DOHH2 (cell line): ENCODE results near the gene UMPS.

Experiments used
- EZH2phosphoT487 ChIP-seq: fragments of 200-600 bp; sonication (generic); IDR thresholded peaks from 2 replicates; pipeline ENCODE4 v1.6.1; 2017; ENCODE audit warnings: borderline replicate concordance, mild to moderate bottlenecking, antibody characterized with exemption, low read length, moderate library complexity, mixed read lengths
- TF ChIP-seq, protein P1 (sequence below): fragments of 200-600 bp; sonication (generic); IDR thresholded peaks from one replicate; pipeline ENCODE4 v1.5.1; 2014; ENCODE audit warnings: antibody characterized with exemption, mild to moderate bottlenecking, low read depth, low read length; ENCODE audit not compliant: poor library complexity, severe bottlenecking

- TF ChIP-seq, protein P1, sequence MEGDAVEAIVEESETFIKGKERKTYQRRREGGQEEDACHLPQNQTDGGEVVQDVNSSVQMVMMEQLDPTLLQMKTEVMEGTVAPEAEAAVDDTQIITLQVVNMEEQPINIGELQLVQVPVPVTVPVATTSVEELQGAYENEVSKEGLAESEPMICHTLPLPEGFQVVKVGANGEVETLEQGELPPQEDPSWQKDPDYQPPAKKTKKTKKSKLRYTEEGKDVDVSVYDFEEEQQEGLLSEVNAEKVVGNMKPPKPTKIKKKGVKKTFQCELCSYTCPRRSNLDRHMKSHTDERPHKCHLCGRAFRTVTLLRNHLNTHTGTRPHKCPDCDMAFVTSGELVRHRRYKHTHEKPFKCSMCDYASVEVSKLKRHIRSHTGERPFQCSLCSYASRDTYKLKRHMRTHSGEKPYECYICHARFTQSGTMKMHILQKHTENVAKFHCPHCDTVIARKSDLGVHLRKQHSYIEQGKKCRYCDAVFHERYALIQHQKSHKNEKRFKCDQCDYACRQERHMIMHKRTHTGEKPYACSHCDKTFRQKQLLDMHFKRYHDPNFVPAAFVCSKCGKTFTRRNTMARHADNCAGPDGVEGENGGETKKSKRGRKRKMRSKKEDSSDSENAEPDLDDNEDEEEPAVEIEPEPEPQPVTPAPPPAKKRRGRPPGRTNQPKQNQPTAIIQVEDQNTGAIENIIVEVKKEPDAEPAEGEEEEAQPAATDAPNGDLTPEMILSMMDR = no peak
- TF ChIP-seq EZH2phosphoT487 = no peak
Measured at GRCh38 chr3:124730941-124731297, 667 bp downstream of the UMPS start.
